NCI-H1417 treated with DMSO at 0.1 percent for 48 hours (cell line): ENCODE data around the gene PPP5C.

Experiments used
- DNase-seq: peaks from one replicate; lab custom pipeline; 2025; lab: John Stamatoyannopoulos, UW

PPP5C gene

GRCh38 chr19:46337487-46337886 is 9.4 kb upstream of the PPP5C start:
- no peak for DNase-seq

GRCh38 chr19:46339446-46339845 is 7.4 kb upstream of the PPP5C start:
- no peak for DNase-seq

GRCh38 chr19:46340051-46340659 is 6.7 kb upstream of the PPP5C start:
- DNase-seq: no peak

- no peak for DNase-seq
Measured at GRCh38 chr19:46341937-46342336, 5.0 kb upstream of the PPP5C start.

- DNase-seq: no peak
Measured at GRCh38 chr19:46344363-46344762, 2.5 kb upstream of the PPP5C start.

GRCh38 chr19:46345157-46345556 is 1.7 kb upstream of the PPP5C start:
- DNase-seq: no peak

GRCh38 chr19:46347572-46347883 is 641 bp downstream of the PPP5C start:
- DNase-seq: no peak

- no peak for DNase-seq
Measured at GRCh38 chr19:46347985-46348384, 1.1 kb downstream of the PPP5C start.

- DNase-seq: no peak
Measured at GRCh38 chr19:46349311-46349993, 2.6 kb downstream of the PPP5C start.

- DNase-seq: no peak
Measured at GRCh38 chr19:46350029-46350757, 3.3 kb downstream of the PPP5C start.

- DNase-seq: no peak
Measured at GRCh38 chr19:46350758-46351159, 3.9 kb downstream of the PPP5C start.

GRCh38 chr19:46351241-46352041 is 4.6 kb downstream of the PPP5C start:
- no peak for DNase-seq

GRCh38 chr19:46353730-46354528 is 7.0 kb downstream of the PPP5C start:
- DNase-seq: no peak

GRCh38 chr19:46355234-46356148 is 8.6 kb downstream of the PPP5C start:
- DNase-seq: no peak

- DNase-seq: no peak
Measured at GRCh38 chr19:46356149-46357055, 9.5 kb downstream of the PPP5C start.

GRCh38 chr19:46357846-46358583 is 11.1 kb downstream of the PPP5C start:
- DNase-seq: no peak

GRCh38 chr19:46361915-46362314 is 15.0 kb downstream of the PPP5C start:
- DNase-seq: no peak

- no peak for DNase-seq
Measured at GRCh38 chr19:46364359-46364758, 17.5 kb downstream of the PPP5C start.

- no peak for DNase-seq
Measured at GRCh38 chr19:46365561-46365960, 18.7 kb downstream of the PPP5C start.
